Measurements from ENCODE around the gene CLASRP. TPM values are rescaled to one million over a fixed set of nuclear protein-coding genes. Genes with fewer than 3 reads are reported as not detected.

CLASRP gene
- total and polyA plus RNA-seq, 2 donors (not counting 1 experiment from before 2014, with no cell fraction given): 12.1 to 15.7 TPM

DNA sequence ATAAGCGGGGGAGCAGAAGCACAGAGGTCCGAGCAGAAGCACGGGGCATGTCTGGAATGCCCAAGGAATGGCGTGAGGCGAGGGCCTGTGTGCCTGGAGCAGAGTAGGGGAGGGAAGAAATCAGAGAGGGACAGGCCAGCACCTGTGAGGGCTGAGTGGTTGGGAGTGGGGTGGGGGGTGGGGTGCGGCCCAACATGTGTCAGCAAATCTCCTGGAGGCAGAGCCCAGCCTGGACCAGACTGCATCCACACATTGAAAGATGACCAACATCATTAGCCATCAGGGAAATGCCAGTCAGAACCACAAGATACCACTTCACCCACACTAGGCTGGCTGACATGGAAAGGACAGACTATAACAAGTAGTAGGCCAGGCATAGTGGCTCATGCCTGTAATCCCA is 11.2 kb downstream of the CLASRP start:
- Histone ChIP-seq H4K20me1 (ENCODE audit: control insufficient read depth, extremely low read depth, insufficient read depth, low read length) (no peaks in the 10 kb centered on the region), H3K4me1 (ENCODE audit: control insufficient read depth, extremely low read depth, insufficient read depth, low read length) (no peaks in the 10 kb centered on the region), H3K36me3 (ENCODE audit: control insufficient read depth, insufficient read depth, low read length) (peaks cover 11% of the 10 kb centered on the region), H3K27ac (ENCODE audit: insufficient read depth, low read length) (no peak overlapping the region), H2AFZ (ENCODE audit: low read length) (no peak overlapping the region), H3K9me3 (ENCODE audit: control insufficient read depth, insufficient read depth, low read depth, low read length) (no peaks in the 10 kb centered on the region), H3K4me2 (ENCODE audit: extremely low read depth, insufficient read depth, low read length) (no peak overlapping the region), H3K4me3 (replicated peaks in 1 of 4; ENCODE audit: control extremely low read depth in 1 of 4, insufficient read depth in 1 of 4, low read depth in 3 of 4, low read length in 4 of 4) (no peak overlapping the region), H3K27me3 (ENCODE audit: control insufficient read depth, insufficient read depth, low read length) (no peaks in the 10 kb centered on the region), H3K79me2 (ENCODE audit: control insufficient read depth, insufficient read depth, low read length) (peaks cover 46% of the 10 kb centered on the region), H3K9ac (ENCODE audit: insufficient read depth, low read length) (no peak overlapping the region)
- no peak for DNase-seq (ENCODE audit: low read depth in 2 of 2)
- TF ChIP-seq, protein P1, sequence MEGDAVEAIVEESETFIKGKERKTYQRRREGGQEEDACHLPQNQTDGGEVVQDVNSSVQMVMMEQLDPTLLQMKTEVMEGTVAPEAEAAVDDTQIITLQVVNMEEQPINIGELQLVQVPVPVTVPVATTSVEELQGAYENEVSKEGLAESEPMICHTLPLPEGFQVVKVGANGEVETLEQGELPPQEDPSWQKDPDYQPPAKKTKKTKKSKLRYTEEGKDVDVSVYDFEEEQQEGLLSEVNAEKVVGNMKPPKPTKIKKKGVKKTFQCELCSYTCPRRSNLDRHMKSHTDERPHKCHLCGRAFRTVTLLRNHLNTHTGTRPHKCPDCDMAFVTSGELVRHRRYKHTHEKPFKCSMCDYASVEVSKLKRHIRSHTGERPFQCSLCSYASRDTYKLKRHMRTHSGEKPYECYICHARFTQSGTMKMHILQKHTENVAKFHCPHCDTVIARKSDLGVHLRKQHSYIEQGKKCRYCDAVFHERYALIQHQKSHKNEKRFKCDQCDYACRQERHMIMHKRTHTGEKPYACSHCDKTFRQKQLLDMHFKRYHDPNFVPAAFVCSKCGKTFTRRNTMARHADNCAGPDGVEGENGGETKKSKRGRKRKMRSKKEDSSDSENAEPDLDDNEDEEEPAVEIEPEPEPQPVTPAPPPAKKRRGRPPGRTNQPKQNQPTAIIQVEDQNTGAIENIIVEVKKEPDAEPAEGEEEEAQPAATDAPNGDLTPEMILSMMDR (conservative IDR thresholded peaks at IDR 0.05 in 1 of 2, IDR thresholded peaks at IDR 0.05 in 1 of 2; ENCODE audit: low read depth in 1 of 2, low read length in 2 of 2): no peak
- TF ChIP-seq EZH2 (IDR thresholded peaks at IDR 0.05; ENCODE audit: low read length, missing control alignments): no peak

DNA sequence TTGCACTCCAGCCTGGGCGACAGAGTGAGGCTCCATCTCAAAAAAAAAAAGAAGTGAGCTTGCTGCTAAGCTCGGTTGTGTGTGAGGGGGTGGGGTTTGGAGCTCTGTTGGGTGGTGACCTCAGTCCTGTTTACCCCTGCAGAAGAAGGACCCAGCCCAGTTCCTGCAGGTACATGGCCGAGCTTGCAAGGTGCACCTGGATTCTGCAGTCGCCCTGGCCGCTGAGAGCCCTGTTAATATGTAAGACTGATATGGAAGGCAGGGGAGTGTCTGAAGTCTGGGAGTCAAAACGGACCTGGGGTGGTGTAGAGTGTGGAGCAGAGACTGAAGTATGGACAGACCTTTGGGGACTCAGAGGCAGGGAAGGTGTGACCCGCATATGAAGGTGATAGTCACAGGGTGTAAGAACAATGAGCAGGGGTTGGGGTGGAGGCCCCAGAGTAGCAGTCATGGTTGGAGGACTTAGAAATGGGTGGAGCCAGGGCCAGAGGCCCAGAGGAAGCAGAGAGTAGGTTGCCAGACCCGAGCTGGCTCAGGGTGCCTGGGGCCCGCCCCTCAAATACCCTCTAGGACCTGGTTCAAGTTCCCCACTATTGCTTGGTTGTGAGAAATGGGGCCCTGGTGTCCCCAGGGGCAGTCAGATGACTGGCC is 13.2 kb downstream of the CLASRP start:
- H3K4me1 ChIP-seq (ENCODE audit: control insufficient read depth, extremely low read depth, insufficient read depth, low read length): no peaks in the 10 kb centered on the region
- no peak overlapping the region for H2AFZ ChIP-seq (ENCODE audit: low read length)
- no peaks in the 10 kb centered on the region for H4K20me1 ChIP-seq (ENCODE audit: control insufficient read depth, extremely low read depth, insufficient read depth, low read length)
- TF ChIP-seq, protein P1 (conservative IDR thresholded peaks at IDR 0.05 in 1 of 2, IDR thresholded peaks at IDR 0.05 in 1 of 2; ENCODE audit: low read depth in 1 of 2, low read length in 2 of 2): no peak
- no peak for TF ChIP-seq EZH2 (IDR thresholded peaks at IDR 0.05; ENCODE audit: low read length, missing control alignments)
- H3K27me3 ChIP-seq (ENCODE audit: control insufficient read depth, insufficient read depth, low read length): no peaks in the 10 kb centered on the region
- H3K27ac ChIP-seq (ENCODE audit: insufficient read depth, low read length): no peak overlapping the region
- no peak overlapping the region for H3K4me3 ChIP-seq (replicated peaks in 1 of 4; ENCODE audit: control extremely low read depth in 1 of 4, insufficient read depth in 1 of 4, low read depth in 3 of 4, low read length in 4 of 4)
- H3K9ac ChIP-seq (ENCODE audit: insufficient read depth, low read length): no peak overlapping the region
- H3K79me2 ChIP-seq (ENCODE audit: control insufficient read depth, insufficient read depth, low read length): peaks cover 30% of the 10 kb centered on the region
- H3K36me3 ChIP-seq (ENCODE audit: control insufficient read depth, insufficient read depth, low read length): peaks cover 18% of the 10 kb centered on the region
- no peaks in the 10 kb centered on the region for H3K9me3 ChIP-seq (ENCODE audit: control insufficient read depth, insufficient read depth, low read depth, low read length)
- no peak for DNase-seq (ENCODE audit: low read depth in 2 of 2)
- no peak overlapping the region for H3K4me2 ChIP-seq (ENCODE audit: extremely low read depth, insufficient read depth, low read length)

- TF ChIP-seq EZH2 (IDR thresholded peaks at IDR 0.05; ENCODE audit: low read length, missing control alignments): no peak
- TF ChIP-seq, protein P1 (conservative IDR thresholded peaks at IDR 0.05 in 1 of 2, IDR thresholded peaks at IDR 0.05 in 1 of 2; ENCODE audit: low read depth in 1 of 2, low read length in 2 of 2): no peak
- H3K4me1 ChIP-seq (ENCODE audit: control insufficient read depth, extremely low read depth, insufficient read depth, low read length): no peaks in the 10 kb centered on the region
- H2AFZ ChIP-seq (ENCODE audit: low read length): no peak overlapping the region
- no peak overlapping the region for H3K27ac ChIP-seq (ENCODE audit: insufficient read depth, low read length)
- no peaks in the 10 kb centered on the region for H3K27me3 ChIP-seq (ENCODE audit: control insufficient read depth, insufficient read depth, low read length)
- no peak overlapping the region for H3K9ac ChIP-seq (ENCODE audit: insufficient read depth, low read length)
- H3K79me2 ChIP-seq (ENCODE audit: control insufficient read depth, insufficient read depth, low read length): peaks cover 4% of the 10 kb centered on the region
- DNase-seq (ENCODE audit: low read depth in 2 of 2): no peak
- no peak overlapping the region for H3K4me2 ChIP-seq (ENCODE audit: extremely low read depth, insufficient read depth, low read length)
- peaks cover 49% of the 10 kb centered on the region for H3K36me3 ChIP-seq (ENCODE audit: control insufficient read depth, insufficient read depth, low read length)
- no peaks in the 10 kb centered on the region for H3K9me3 ChIP-seq (ENCODE audit: control insufficient read depth, insufficient read depth, low read depth, low read length)
- no peak overlapping the region for H3K4me3 ChIP-seq (replicated peaks in 1 of 4; ENCODE audit: control extremely low read depth in 1 of 4, insufficient read depth in 1 of 4, low read depth in 3 of 4, low read length in 4 of 4)
- no peaks in the 10 kb centered on the region for H4K20me1 ChIP-seq (ENCODE audit: control insufficient read depth, extremely low read depth, insufficient read depth, low read length)
Observed at GRCh38 chr19:45056831-45057230, 18.0 kb downstream of the CLASRP start.
